ENCODE data around the gene PLXNA1.
A peak's percentile ranks its signal among the peaks of the same experiment; 100 is the strongest.

PLXNA1 gene

GRCh38 chr3:126961791-126962461 is 21.0 kb upstream of the PLXNA1 start:
- Histone ChIP-seq H3K79me2 (ENCODE audit: low read length) (no peaks in the 10 kb centered on the region), H3K27me3 (ENCODE audit: low read depth, low read length) (no peaks in the 10 kb centered on the region), H3K36me3 (replicated peaks; ENCODE audit: low read depth, low read length) (no peaks in the 10 kb centered on the region), H3K9me3 (ENCODE audit: insufficient read depth, low read length) (no peaks in the 10 kb centered on the region), H3K4me1 (ENCODE audit: low read length) (peaks cover 40% of the 10 kb centered on the region), H3K27ac (ENCODE audit: low read length) (no peak overlapping the region), H3K4me3 (ENCODE audit: low read length) (no peak overlapping the region), H3K9ac (ENCODE audit: low read length) (no peak overlapping the region), H2AFZ (ENCODE audit: low read depth, low read length) (no peak overlapping the region), H4K20me1 (ENCODE audit: insufficient read depth, low read length) (no peaks in the 10 kb centered on the region), H3K4me2 (ENCODE audit: low read length) (peak overlapping the region; percentile 35)
- no peak for TF ChIP-seq CTCF (IDR thresholded peaks at IDR 0.05; ENCODE audit: low read depth, low read length)
- no peak for TF ChIP-seq EZH2phosphoT487 (IDR thresholded peaks at IDR 0.05; ENCODE audit: low read depth)

GRCh38 chr3:126962756-126963155 is 20.2 kb upstream of the PLXNA1 start:
- Histone ChIP-seq H2AFZ (ENCODE audit: low read depth, low read length) (no peak overlapping the region), H3K36me3 (replicated peaks; ENCODE audit: low read depth, low read length) (no peaks in the 10 kb centered on the region), H4K20me1 (ENCODE audit: insufficient read depth, low read length) (no peaks in the 10 kb centered on the region), H3K4me1 (ENCODE audit: low read length) (peaks cover 32% of the 10 kb centered on the region), H3K9ac (ENCODE audit: low read length) (no peak overlapping the region), H3K27ac (ENCODE audit: low read length) (no peak overlapping the region), H3K9me3 (ENCODE audit: insufficient read depth, low read length) (no peaks in the 10 kb centered on the region), H3K79me2 (ENCODE audit: low read length) (no peaks in the 10 kb centered on the region), H3K4me2 (ENCODE audit: low read length) (no peak overlapping the region), H3K27me3 (ENCODE audit: low read depth, low read length) (no peaks in the 10 kb centered on the region), H3K4me3 (ENCODE audit: low read length) (no peak overlapping the region)
- TF ChIP-seq CTCF (IDR thresholded peaks at IDR 0.05; ENCODE audit: low read depth, low read length) (no peak), EZH2phosphoT487 (IDR thresholded peaks at IDR 0.05; ENCODE audit: low read depth) (no peak)

GRCh38 chr3:126963261-126964190 is 19.4 kb upstream of the PLXNA1 start:
- no peaks in the 10 kb centered on the region for H4K20me1 ChIP-seq (ENCODE audit: insufficient read depth, low read length)
- no peak overlapping the region for H3K27ac ChIP-seq (ENCODE audit: low read length)
- no peak overlapping the region for H2AFZ ChIP-seq (ENCODE audit: low read depth, low read length)
- no peak overlapping the region for H3K4me2 ChIP-seq (ENCODE audit: low read length)
- no peaks in the 10 kb centered on the region for H3K9me3 ChIP-seq (ENCODE audit: insufficient read depth, low read length)
- no peak overlapping the region for H3K4me3 ChIP-seq (ENCODE audit: low read length)
- no peaks in the 10 kb centered on the region for H3K27me3 ChIP-seq (ENCODE audit: low read depth, low read length)
- no peak overlapping the region for H3K9ac ChIP-seq (ENCODE audit: low read length)
- TF ChIP-seq EZH2phosphoT487 (IDR thresholded peaks at IDR 0.05; ENCODE audit: low read depth), result no peak
- TF ChIP-seq CTCF (IDR thresholded peaks at IDR 0.05; ENCODE audit: low read depth, low read length), result no peak
- H3K79me2 ChIP-seq (ENCODE audit: low read length), result no peaks in the 10 kb centered on the region
- peaks cover 32% of the 10 kb centered on the region for H3K4me1 ChIP-seq (ENCODE audit: low read length)
- H3K36me3 ChIP-seq (replicated peaks; ENCODE audit: low read depth, low read length), result no peaks in the 10 kb centered on the region

- TF ChIP-seq EZH2phosphoT487 (IDR thresholded peaks at IDR 0.05; ENCODE audit: low read depth), result no peak
- no peak for TF ChIP-seq CTCF (IDR thresholded peaks at IDR 0.05; ENCODE audit: low read depth, low read length)
- no peak overlapping the region for H3K9ac ChIP-seq (ENCODE audit: low read length)
- peaks cover 32% of the 10 kb centered on the region for H3K4me1 ChIP-seq (ENCODE audit: low read length)
- no peak overlapping the region for H3K4me2 ChIP-seq (ENCODE audit: low read length)
- no peak overlapping the region for H3K27ac ChIP-seq (ENCODE audit: low read length)
- no peaks in the 10 kb centered on the region for H3K27me3 ChIP-seq (ENCODE audit: low read depth, low read length)
- H2AFZ ChIP-seq (ENCODE audit: low read depth, low read length), result no peak overlapping the region
- no peaks in the 10 kb centered on the region for H3K36me3 ChIP-seq (replicated peaks; ENCODE audit: low read depth, low read length)
- no peaks in the 10 kb centered on the region for H4K20me1 ChIP-seq (ENCODE audit: insufficient read depth, low read length)
- no peaks in the 10 kb centered on the region for H3K9me3 ChIP-seq (ENCODE audit: insufficient read depth, low read length)
- no peak overlapping the region for H3K4me3 ChIP-seq (ENCODE audit: low read length)
- no peaks in the 10 kb centered on the region for H3K79me2 ChIP-seq (ENCODE audit: low read length)
Observed at GRCh38 chr3:126964261-126964660, 18.7 kb upstream of the PLXNA1 start.
